Testis (tissue), 2 donors: ENCODE data around the gene IKZF1.

Experiments used
- POLR2A ChIP-seq: fragments of 450-650 bp; IDR thresholded peaks from one replicate; pipeline ENCODE4 v1.6.1; 2017; ENCODE audit warnings: antibody characterized with exemption, mild to moderate bottlenecking, moderate library complexity
- TF ChIP-seq, protein P1 (sequence below), 3 experiments: fragments of 450-650 bp in 2 of 3; fragments of 200-600 bp in 1 of 3; sonication (generic) in 1 of 3; IDR thresholded peaks; one replicate each; pipeline ENCODE4 v1.5.1; 2016 to 2019; ENCODE audit warnings: antibody characterized with exemption in 3 of 3, mild to moderate bottlenecking in 2 of 3, moderate library complexity in 1 of 3

DNA sequence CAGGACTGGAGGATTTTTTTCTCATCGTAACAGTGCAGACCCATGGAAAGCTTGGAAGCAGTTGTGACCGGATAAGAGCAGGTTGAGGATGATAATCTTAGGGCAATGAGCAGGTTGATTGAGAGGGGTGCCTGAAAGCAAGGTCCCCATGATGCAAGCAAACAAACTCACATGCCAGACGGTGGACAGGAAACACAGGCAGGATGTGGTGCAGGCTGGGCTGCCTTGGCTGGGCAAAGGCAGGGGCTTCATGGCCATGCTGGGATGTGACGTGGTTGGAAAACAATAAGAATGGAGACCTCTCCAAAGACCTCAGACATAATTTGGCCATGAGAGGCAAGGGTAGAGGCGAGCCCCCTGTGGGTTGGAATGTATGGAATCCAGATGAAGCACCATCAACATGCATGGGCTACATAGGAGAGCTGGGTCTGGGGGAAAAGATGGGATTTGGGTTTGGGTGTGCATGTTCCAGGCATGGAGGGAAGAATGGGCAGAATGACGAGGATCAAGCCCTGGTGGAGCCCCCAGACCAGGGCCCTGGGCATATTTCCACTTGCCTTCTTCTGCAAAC lies 58.3 kb downstream of the IKZF1 start:
- TF ChIP-seq, protein P1, sequence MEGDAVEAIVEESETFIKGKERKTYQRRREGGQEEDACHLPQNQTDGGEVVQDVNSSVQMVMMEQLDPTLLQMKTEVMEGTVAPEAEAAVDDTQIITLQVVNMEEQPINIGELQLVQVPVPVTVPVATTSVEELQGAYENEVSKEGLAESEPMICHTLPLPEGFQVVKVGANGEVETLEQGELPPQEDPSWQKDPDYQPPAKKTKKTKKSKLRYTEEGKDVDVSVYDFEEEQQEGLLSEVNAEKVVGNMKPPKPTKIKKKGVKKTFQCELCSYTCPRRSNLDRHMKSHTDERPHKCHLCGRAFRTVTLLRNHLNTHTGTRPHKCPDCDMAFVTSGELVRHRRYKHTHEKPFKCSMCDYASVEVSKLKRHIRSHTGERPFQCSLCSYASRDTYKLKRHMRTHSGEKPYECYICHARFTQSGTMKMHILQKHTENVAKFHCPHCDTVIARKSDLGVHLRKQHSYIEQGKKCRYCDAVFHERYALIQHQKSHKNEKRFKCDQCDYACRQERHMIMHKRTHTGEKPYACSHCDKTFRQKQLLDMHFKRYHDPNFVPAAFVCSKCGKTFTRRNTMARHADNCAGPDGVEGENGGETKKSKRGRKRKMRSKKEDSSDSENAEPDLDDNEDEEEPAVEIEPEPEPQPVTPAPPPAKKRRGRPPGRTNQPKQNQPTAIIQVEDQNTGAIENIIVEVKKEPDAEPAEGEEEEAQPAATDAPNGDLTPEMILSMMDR (IDR thresholded peaks at IDR 0.05): no peak
- TF ChIP-seq POLR2A: no peak
